ENCODE measurements around the gene SLC13A5.
"Not testable (repeated sequence)": the region's sequence is repeated elsewhere in the genome, so short reads cannot be mapped to it uniquely, and the experiment has no call there.

The SLC13A5 gene

DNA sequence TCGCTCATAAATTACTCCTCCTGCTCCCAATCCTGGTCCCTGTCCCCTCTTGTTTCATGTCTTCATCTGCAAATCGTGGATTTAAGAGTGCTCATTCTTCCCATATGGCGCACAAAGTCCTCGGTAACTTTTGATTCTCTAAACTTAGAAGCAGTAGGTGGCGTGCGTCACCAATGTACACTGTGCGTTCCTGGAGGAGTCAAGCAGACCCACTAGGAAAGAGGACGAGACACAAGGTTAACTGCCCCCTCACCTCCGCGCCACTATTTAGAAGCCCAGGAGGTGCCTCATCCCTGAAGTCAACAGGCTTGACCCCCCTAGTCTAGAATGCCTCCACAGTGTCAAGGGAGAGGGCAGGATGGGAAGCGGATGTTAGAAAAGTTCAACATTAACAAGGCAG, 2.9 kb downstream of the SLC13A5 start:
- peak in 1 of 2 experiments; percentile 16 for DNase-seq

GRCh38 chr17:6708357-6708961, 4.7 kb downstream of the SLC13A5 start:
- DNase-seq = no peak

DNA sequence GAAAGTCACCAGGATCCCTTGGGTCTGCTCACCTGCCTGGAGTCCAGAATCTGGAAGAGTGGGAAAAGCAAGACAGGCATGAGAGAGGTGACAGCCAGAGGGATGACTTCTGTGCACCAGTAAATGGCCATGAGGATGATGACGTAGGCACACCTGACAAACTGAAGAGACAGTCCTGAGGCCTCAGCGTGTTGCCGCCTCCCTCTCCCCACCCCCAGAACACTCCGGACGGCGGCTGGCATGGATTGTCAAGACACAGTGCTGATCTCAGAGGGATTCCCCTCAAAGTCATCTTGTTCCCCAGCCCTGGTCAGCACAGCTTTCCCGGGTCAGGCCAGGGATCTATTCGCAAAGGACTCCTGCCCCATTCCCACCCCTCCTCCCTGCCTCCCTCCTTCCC, 6.2 kb downstream of the SLC13A5 start:
- DNase-seq = no peak

- DNase-seq = no peak
Measured at GRCh38 chr17:6706499-6706898, 6.7 kb downstream of the SLC13A5 start.

- DNase-seq = no peak
Measured at GRCh38 chr17:6704470-6705052, 8.6 kb downstream of the SLC13A5 start.

GRCh38 chr17:6703751-6704150, 9.4 kb downstream of the SLC13A5 start:
- DNase-seq = no peak

- no peak for DNase-seq
Measured at GRCh38 chr17:6702567-6703215, 10.5 kb downstream of the SLC13A5 start.

DNA sequence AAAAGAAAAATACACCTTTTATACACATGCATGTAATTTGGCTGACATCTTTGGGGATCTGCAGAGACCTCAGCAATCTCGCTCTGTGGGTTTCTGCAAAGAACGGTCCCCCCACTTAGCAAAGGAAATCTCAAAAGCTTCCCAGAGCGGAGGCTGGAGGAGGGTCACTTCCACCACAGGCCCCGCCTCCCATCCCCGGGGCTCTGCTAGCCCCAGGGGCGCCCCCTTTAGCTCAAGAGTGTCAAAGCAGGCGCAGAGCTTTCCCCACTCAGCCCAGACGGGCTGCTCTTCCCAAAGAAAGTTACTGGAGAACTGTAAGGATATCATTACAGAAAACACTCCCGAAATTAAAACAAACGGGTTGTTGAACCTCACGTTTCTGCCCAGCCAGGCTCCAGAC, 11.4 kb downstream of the SLC13A5 start:
- DNase-seq = peak in 1 of 2 experiments; percentile 31

- DNase-seq = no peak
Measured at GRCh38 chr17:6700948-6701307, 12.2 kb downstream of the SLC13A5 start.

- no peak for DNase-seq
Measured at GRCh38 chr17:6699997-6700947, 12.9 kb downstream of the SLC13A5 start.

GRCh38 chr17:6698004-6698403, 15.2 kb downstream of the SLC13A5 start:
- no peak for DNase-seq

- DNase-seq = no peak
Measured at GRCh38 chr17:6696906-6697305, 16.3 kb downstream of the SLC13A5 start.

DNA sequence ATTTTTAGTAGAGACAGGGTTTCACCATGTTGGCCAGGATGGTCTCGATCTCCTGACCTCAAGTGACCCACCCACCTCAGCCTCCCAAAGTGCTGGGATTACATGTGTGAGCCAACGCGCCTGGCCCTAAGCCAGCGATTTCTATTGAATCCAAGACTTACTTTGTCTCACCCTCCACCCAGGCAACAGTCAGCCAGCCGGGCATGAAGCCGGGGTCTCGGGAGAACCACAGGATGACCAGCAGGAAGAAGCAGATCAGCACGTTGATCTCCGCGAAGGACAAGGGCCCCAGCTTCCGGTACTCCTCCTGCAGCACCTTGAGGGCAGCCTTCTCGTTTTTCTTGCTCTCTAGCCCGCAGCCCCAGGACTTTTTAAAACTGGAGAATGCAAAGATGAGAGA, 17.6 kb downstream of the SLC13A5 start:
- no peak for DNase-seq

- no peak for DNase-seq
Measured at GRCh38 chr17:6695051-6695450, 18.1 kb downstream of the SLC13A5 start.

DNA sequence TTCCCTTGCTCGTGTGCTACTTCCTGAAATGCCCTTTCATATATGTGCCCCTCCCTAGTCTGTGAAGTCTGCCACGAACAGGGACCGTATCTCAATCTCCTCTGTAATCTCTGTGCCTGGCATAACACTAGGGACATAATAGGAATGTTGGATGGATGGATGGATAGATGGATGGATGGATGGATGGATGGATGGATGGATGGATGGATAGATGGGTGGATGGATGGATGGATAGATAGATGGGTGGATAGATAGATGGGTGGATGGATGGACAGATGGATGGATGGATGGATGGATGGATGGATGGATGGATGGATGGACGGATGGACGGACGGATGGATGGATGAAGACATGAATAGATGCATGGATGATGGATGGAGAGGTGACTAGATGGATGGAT, 21.2 kb downstream of the SLC13A5 start:
- not testable (repeated sequence) for DNase-seq

DNA sequence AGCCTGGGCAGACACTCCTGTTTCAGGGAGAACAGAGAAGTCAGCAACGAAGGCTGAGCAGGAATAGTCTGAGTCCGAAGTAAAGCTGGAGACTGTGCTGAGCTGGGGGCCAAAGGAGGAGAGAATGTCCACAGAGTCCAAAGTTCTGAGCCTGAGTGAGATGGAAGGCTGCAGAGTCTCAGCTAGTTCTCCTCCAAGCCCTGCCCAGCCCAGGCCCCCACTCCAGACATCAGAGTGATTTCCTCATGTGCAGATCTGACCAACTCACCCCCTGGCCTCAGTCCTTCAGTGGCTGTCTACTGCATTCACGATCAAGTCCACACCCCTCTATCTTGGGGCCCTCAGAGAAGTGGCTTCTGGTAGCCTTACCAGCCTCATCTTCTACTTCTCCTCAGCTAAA, 21.6 kb downstream of the SLC13A5 start:
- no peak for DNase-seq

DNA sequence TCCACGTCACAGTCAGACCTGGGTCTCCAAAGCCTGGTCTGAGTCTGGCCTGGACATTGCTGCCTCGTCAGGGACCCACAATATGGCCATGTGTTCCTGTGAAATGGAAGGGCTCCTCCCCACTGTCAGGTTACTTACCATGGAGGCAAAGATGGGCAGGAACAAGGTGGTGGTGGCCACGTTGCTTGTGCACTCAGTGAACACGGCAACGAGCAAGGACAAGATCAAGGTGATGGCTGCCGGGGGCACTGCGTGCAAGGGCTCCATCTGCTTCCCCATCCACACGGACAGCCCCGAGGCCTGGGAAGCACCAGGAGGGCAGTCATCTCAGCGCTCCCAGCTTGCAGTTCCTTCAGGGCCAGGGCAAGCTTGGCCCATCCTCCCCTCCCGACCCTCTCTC, 22.5 kb downstream of the SLC13A5 start:
- DNase-seq = no peak

DNA sequence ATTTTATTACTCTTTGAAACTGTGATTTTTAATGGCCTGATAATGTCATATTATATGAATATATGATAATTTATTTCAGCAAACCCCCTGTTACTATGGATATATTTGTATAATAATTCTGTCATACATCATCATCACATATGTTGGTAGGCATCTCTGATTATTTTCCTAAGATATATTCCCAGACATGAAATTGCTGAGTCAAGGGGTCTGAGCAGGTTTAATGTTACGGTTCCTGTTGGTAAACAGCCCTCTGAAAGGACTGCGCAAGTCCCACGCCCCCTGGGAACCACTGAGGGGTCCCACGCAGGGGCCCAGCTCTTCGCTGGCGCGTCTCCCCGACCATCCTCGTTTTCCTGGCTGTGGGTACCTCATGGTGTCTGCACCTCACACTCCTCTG, 24.2 kb downstream of the SLC13A5 start:
- no peak for DNase-seq

DNA sequence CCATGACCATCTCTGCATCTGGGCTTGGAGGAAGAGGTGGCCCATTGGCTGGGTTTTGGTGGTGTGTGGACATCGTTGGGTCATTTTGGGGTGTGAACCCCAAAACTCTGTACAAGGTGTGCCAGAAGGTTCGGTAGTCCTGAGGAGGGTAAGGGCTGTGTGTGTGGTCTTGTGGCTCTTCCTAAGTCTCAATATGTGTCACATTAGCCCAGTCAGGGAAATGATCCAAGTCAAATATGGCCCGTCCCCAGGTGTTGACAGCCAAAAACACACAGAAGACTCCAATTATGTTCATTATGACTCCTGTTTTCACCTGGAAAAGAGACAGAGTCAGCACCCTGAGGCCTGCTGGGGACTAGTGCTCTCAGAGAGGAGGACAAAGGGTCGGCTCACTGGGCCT, 27.1 kb downstream of the SLC13A5 start:
- DNase-seq = no peak

- no peak for DNase-seq
Measured at GRCh38 chr17:6684881-6685767, 28.0 kb downstream of the SLC13A5 start.

DNA sequence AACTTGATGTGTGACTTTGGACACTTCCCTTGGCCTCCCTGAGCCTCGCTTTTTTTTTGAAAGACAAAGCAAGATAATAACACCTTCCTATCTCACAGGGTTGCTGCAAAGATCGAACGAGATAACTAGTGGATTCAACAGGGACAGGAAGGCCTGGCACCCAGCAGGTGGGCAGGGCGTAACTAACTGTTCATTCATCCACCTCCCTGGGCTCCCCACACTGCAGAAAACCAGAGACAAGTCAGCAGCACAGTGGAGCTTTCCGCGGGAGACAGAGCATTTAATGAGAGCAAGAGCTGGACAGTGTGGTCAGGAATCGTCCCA, 28.7 kb downstream of the SLC13A5 start:
- DNase-seq = no peak

DNA sequence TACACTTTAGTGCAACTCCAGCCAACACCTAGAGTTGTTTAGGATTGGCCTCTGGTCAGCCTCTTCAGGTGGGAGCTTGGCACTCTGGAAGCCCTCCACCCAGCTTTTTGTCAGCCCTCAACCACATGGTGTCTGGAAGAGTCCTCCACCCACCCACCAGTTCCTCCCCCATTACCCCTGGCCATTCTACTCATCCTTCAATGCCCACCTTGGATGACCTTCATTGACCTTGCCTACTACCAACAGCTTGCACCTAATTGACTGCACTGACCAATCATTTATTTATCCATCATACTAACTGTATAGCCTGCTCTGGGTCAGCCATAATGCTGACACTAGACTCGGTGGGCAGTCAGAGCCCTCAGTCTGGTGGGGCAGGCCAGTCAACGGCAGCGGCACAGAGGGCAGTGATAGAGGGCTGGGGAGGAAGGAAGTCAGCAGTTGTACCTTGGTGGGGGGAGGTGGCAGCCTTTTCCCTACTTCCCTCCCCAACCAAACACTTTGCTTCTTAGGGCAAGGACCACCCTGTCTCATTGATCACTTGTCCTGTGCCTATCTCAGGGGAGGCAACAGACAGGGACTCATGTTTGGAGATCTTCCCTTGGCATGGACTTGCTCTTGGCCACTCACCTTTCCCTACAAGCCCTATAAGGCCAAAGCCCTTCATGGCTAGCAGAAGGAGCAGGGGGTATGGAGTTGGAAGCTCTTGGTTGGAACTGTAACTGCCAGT, 29.3 kb downstream of the SLC13A5 start:
- DNase-seq = no peak

Measured in NCI-H526 (cell line).